NK-92 (cell line): ENCODE measurements around the gene NRN1L.

Source experiments
- DNase-seq: peaks from one replicate; lab custom pipeline; 2025; ENCODE audit not compliant: unreplicated experiment; lab: John Stamatoyannopoulos, UW

The NRN1L gene

GRCh38 chr16:67934306-67935100 is 49.8 kb downstream of the NRN1L start:
- DNase-seq = no peak

- no peak for DNase-seq
Observed at GRCh38 chr16:67935101-67935401, 50.4 kb downstream of the NRN1L start.

GRCh38 chr16:67935402-67936123 is 50.9 kb downstream of the NRN1L start:
- DNase-seq = peak; percentile 49
